Measurements from ENCODE around the gene CAPS2.

Gene CAPS2

DNA sequence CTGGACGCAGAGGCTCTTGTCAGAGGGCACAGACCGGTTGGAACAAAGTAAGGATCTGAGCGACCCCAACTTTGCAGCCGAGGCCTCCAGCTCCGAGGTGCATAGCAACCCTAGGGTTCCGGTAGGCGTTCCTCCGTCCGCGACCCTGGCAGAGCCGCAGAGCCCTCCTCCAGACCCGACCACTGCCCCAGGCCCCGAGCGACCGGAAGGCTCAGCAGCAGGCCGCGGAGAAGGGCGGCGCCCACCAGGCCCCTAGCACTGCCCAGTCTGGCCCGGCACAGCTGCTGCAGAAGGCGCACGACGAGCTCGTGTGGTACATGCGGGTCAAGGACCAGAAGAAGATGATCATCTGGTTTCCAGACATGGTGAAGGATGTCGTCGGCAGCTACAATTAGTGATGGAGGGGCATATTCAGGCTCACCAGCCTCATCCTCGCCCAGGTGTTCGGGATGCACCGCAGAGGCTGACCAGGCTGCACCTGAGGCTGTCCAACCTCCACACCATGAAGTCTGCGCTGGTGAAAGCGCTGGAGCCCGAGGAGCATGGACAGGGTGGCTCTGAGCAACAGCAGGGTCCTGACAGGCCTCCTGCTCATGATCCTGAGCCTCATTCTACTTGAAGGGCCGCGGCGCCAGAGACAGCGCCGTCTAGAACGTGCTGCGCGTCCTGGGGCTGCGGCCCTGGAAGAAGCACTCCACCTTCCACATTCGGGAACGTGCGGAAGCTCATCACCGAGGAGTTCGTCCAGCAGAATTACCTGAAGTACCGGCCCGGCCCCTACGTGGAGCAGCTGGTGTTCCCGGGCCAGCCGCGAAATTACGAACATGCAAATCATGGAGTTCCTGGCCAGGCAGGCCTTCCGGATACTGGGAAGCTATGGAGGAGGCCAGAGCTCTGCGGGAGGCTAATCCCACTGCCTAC lies 24.5 kb downstream of the CAPS2 start:
- Histone ChIP-seq H4K20me1 (no peaks in the 10 kb centered on the region), H3K27me3 (no peaks in the 10 kb centered on the region), H3K9me3 (no peaks in the 10 kb centered on the region), H3K4me2 (no peak overlapping the region), H3K4me1 (no peaks in the 10 kb centered on the region), H3K27ac (no peak overlapping the region), H3K9ac (no peak overlapping the region), H3K36me3 (no peaks in the 10 kb centered on the region), H3K4me3 (no peak overlapping the region)
- TF ChIP-seq Cebpa-rat (IDR thresholded peaks at IDR 0.05) = no peak

DNA sequence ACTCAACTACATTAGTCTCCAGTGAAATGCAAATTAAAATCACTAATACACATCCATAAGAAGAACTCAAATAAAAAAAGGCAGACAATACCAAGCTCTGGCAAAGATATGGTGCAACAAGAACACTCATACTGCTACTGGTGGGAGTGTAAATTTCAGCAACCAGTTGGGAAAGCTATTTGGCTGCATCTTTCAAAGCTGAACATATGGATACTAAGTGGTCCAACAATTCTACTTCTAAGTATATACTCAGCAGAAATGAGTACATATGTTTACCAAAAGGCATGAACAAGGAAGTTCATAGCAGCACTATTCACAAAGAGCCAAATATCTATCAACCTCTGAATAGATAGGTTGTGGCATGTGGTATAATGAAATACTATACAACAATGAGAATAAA lies 27.3 kb downstream of the CAPS2 start:
- Histone ChIP-seq H3K4me2 (no peak overlapping the region), H3K4me3 (no peak overlapping the region), H3K9me3 (no peaks in the 10 kb centered on the region), H3K4me1 (no peaks in the 10 kb centered on the region), H3K27me3 (no peaks in the 10 kb centered on the region), H3K36me3 (no peaks in the 10 kb centered on the region), H4K20me1 (no peaks in the 10 kb centered on the region), H3K27ac (no peak overlapping the region), H3K9ac (no peak overlapping the region)
- TF ChIP-seq Cebpa-rat (IDR thresholded peaks at IDR 0.05) = no peak

DNA sequence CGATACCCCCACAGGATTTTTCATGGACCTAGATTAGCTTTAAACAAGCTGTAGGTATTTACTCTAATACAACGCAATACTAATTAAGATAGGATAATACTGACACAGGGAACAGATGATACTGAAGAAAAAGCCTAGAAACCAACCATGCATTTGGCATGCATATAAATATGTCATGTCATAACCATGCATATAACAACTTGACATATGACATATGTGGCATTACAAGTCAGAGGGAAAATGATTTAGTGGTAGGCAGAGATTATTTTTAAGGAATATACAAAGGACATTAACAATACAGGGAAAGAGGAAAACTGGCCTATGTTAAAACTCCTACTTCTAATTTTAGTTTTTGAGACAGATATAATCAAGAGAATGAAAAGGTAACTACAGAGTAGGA lies 27.9 kb downstream of the CAPS2 start:
- Histone ChIP-seq H4K20me1 (no peaks in the 10 kb centered on the region), H3K4me2 (no peak overlapping the region), H3K4me3 (no peak overlapping the region), H3K9me3 (no peaks in the 10 kb centered on the region), H3K36me3 (no peaks in the 10 kb centered on the region), H3K9ac (no peak overlapping the region), H3K27me3 (no peaks in the 10 kb centered on the region), H3K27ac (no peak overlapping the region), H3K4me1 (no peaks in the 10 kb centered on the region)
- no peak for TF ChIP-seq Cebpa-rat (IDR thresholded peaks at IDR 0.05)

DNA sequence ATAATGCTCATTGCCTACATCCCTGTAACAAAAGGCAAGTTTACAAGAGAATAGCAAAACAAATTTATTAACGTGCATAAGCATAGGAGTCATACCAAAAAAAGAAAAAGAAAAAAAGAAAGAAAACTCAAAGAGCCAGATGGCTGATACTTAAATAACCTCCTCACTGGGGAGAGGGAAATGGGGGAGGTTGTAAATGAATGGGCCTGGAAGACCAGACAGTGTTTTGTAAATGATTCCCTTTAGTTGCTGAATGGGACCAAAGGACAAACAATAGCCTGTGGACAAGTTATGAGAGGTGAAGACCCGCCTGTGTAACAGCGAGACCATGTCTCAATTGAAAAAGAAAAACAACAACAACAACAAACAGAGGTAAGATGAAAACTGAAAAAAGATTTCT lies 35.3 kb downstream of the CAPS2 start:
- H3K9me3 ChIP-seq = no peaks in the 10 kb centered on the region
- no peaks in the 10 kb centered on the region for H3K36me3 ChIP-seq
- H3K27ac ChIP-seq = no peak overlapping the region
- no peak overlapping the region for H3K4me2 ChIP-seq
- H3K4me3 ChIP-seq = no peak overlapping the region
- H4K20me1 ChIP-seq = no peaks in the 10 kb centered on the region
- TF ChIP-seq Cebpa-rat (IDR thresholded peaks at IDR 0.05) = no peak
- no peaks in the 10 kb centered on the region for H3K27me3 ChIP-seq
- no peak overlapping the region for H3K9ac ChIP-seq
- H3K4me1 ChIP-seq = no peaks in the 10 kb centered on the region

DNA sequence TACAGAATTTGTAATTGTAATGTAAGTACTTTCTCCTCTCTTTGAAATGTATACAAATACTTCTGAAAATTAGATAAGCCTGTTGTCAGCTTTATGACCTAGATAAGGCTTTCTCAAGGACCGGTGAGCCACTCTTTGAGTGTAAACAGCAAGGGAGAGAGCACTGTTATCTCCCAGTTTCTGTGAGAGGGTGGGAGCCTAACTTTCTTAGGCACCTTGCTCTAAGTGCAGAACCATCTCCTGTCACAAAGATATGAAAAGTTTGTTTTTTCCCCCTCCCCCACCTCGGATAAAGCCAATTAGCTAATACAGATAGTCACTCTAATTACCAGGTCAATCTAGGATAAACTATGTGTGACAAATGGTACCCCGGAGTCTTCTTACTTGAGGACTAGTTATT lies 35.8 kb downstream of the CAPS2 start:
- H3K27ac ChIP-seq = no peak overlapping the region
- TF ChIP-seq Cebpa-rat (IDR thresholded peaks at IDR 0.05) = no peak
- no peak overlapping the region for H3K4me3 ChIP-seq
- H3K4me1 ChIP-seq = no peaks in the 10 kb centered on the region
- no peak overlapping the region for H3K9ac ChIP-seq
- no peaks in the 10 kb centered on the region for H3K9me3 ChIP-seq
- no peaks in the 10 kb centered on the region for H4K20me1 ChIP-seq
- H3K4me2 ChIP-seq = no peak overlapping the region
- no peaks in the 10 kb centered on the region for H3K27me3 ChIP-seq
- H3K36me3 ChIP-seq = no peaks in the 10 kb centered on the region

DNA sequence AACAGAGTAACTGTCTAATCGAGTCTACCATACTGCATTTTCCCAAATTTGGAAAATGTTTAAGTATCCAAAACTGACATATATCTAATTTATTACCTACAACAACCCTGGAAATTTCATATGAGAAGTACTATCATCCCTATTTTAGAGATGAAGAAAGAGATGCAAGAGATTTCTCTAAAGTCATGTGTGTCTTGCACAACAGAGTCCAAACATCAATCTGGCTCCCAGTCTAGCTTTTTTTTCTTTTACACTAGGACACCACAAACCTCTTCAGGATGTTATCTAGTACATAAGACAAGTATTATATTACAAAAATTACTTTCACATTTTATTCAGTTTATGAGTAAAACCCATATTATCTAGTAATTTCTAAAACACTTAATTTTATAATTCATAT lies 39.1 kb downstream of the CAPS2 start:
- H3K9me3 ChIP-seq = no peaks in the 10 kb centered on the region
- H3K4me3 ChIP-seq = no peak overlapping the region
- H3K36me3 ChIP-seq = no peaks in the 10 kb centered on the region
- H3K27me3 ChIP-seq = no peaks in the 10 kb centered on the region
- no peaks in the 10 kb centered on the region for H4K20me1 ChIP-seq
- H3K4me1 ChIP-seq = no peaks in the 10 kb centered on the region
- no peak overlapping the region for H3K4me2 ChIP-seq
- no peak for TF ChIP-seq Cebpa-rat (IDR thresholded peaks at IDR 0.05)
- no peak overlapping the region for H3K27ac ChIP-seq
- no peak overlapping the region for H3K9ac ChIP-seq

DNA sequence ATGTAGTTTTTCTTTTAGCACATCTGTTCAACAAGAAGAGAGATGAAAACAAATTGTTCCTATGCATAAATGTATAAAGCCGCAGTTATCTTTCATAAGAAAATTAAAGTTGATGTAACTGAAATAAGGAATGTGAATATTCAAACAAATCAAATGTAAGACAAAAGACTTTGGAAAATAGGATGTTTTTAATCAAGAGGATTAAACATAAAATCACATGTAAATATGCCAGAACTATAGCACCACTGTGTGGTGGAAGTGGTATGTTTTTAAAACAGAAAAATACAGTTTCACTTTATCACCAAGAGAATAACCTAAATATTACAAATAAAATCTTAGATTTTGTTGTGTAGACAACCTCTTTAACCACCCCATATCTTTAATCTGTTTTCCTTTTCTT lies 40.4 kb downstream of the CAPS2 start:
- Histone ChIP-seq H3K27me3 (no peaks in the 10 kb centered on the region), H3K9ac (no peak overlapping the region), H3K4me1 (no peaks in the 10 kb centered on the region), H3K36me3 (no peaks in the 10 kb centered on the region), H3K9me3 (no peaks in the 10 kb centered on the region), H3K4me2 (no peak overlapping the region), H3K27ac (no peak overlapping the region), H4K20me1 (no peaks in the 10 kb centered on the region), H3K4me3 (no peak overlapping the region)
- TF ChIP-seq Cebpa-rat (IDR thresholded peaks at IDR 0.05) = no peak

DNA sequence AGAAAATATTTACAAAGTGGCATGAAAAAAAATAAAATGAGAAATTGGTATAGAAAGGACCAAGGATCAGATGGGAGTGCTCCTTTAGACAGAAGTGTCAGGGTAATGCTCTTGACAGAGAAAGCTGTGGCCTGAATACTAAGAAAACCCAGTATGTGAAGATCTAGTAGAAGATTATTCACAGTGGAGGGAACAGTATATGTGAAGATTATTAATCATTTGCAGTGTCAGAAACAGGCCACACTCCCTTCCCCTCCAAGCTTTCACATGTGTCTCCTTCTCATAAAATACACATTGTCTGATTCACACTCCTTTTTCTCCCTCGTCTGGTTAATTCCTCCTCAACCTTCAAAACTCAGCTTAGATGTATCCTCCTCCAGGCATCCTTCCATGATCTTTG lies 41.3 kb downstream of the CAPS2 start:
- H3K4me1 ChIP-seq = no peaks in the 10 kb centered on the region
- no peaks in the 10 kb centered on the region for H3K9me3 ChIP-seq
- H3K27ac ChIP-seq = no peak overlapping the region
- no peaks in the 10 kb centered on the region for H3K27me3 ChIP-seq
- no peak for TF ChIP-seq Cebpa-rat (IDR thresholded peaks at IDR 0.05)
- no peaks in the 10 kb centered on the region for H3K36me3 ChIP-seq
- H3K9ac ChIP-seq = no peak overlapping the region
- no peaks in the 10 kb centered on the region for H4K20me1 ChIP-seq
- no peak overlapping the region for H3K4me2 ChIP-seq
- H3K4me3 ChIP-seq = no peak overlapping the region

DNA sequence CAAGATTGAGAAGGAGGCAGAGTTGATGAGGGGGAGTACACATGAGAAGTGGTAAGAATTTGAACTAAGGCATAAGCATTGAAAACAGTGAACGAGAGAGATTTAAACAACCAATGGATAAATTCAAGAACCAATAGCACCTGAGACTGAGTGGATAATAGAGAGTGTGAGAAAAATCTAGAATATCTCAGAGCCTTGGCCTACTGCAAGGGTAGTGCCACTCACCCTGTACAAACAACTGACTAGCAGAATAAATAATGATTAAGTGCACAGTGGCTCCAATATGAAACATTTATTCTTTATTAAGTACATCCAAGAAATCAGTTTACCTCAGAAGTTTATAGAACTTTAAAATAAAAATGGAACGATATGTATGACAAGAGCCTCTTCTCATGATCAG lies 54.4 kb downstream of the CAPS2 start:
- Histone ChIP-seq H3K4me2 (no peak overlapping the region), H3K27me3 (no peaks in the 10 kb centered on the region), H3K36me3 (no peaks in the 10 kb centered on the region), H3K27ac (no peak overlapping the region), H3K4me1 (no peaks in the 10 kb centered on the region), H3K4me3 (no peak overlapping the region), H3K9me3 (no peaks in the 10 kb centered on the region), H3K9ac (no peak overlapping the region), H4K20me1 (no peaks in the 10 kb centered on the region)
- no peak for TF ChIP-seq Cebpa-rat (IDR thresholded peaks at IDR 0.05)

DNA sequence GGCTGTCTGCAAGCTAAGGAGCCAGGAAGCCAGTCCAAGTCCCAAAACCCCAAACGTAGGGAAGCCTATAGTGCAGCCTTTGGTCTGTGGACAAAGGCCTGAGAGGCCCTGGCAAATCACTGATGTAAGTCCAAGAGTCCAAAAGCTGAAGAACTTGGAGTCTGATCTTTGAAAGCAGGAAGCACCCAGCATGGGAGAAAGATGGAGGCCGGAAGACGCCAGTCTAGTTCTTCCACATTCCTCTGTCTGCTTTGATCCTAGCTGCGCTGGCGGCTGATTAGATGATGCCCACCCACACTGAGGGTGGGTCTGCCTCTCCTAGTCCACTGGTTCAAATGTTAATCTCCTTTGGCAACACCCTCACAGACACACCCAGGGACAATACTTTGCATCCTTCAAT lies 58.5 kb downstream of the CAPS2 start:
- Histone ChIP-seq H3K4me1 (no peaks in the 10 kb centered on the region), H3K36me3 (no peaks in the 10 kb centered on the region), H3K9me3 (no peaks in the 10 kb centered on the region), H3K9ac (no peak overlapping the region), H3K27me3 (no peaks in the 10 kb centered on the region), H3K27ac (no peak overlapping the region), H3K4me3 (no peak overlapping the region), H4K20me1 (no peaks in the 10 kb centered on the region), H3K4me2 (no peak overlapping the region)
- no peak for TF ChIP-seq Cebpa-rat (IDR thresholded peaks at IDR 0.05)

DNA sequence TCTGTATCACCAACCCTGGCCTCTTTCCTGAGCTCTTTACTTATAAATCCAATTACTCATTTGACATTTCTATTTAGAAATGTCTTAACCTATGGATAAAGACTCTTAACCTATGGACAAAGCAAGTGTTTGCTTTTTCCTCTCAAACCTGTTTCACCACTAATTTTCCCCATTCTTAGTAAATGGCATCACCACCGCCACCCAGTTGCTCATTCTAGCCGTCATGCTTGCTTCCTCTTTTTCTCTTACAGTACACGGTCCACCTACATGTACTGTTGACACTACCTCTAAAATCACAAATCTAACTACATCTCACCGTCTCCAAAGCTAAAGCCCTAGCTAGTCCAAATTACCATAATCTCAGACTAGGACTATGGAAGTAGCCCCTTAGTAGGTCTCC lies 60.0 kb downstream of the CAPS2 start:
- Histone ChIP-seq H3K4me2 (no peak overlapping the region), H3K27me3 (no peaks in the 10 kb centered on the region), H3K4me3 (no peak overlapping the region), H3K9ac (no peak overlapping the region), H3K4me1 (no peaks in the 10 kb centered on the region), H3K9me3 (no peaks in the 10 kb centered on the region), H3K27ac (no peak overlapping the region), H3K36me3 (no peaks in the 10 kb centered on the region), H4K20me1 (no peaks in the 10 kb centered on the region)
- no peak for TF ChIP-seq Cebpa-rat (IDR thresholded peaks at IDR 0.05)
